ENCODE data around the gene ATAD3B.
"Not testable (repeated sequence)": the region's sequence is repeated elsewhere in the genome, so short reads cannot be mapped to it uniquely, and the experiment has no call there.

ATAD3B gene

DNA sequence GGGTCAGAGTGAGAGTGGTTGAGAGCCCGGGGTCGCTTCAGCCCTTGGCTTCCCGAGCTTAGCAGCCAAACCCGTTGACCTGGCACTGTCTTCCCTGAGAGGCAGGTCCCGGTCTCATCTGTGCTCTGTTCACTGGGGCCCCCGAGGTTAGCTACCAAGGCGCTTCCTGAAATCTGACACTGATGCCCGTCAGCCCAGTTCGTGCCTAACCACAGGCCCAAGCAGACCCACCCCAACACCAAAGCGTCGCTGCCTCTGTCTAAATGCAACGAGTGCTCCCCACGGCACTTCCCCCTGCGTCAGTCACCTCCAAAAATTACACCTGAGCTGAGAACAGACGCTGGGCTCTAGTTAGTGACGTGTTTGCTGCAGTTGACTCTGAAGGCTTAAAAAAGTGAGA lies 42.8 kb downstream of the ATAD3B start:
- not testable (repeated sequence) for DNase-seq

DNA sequence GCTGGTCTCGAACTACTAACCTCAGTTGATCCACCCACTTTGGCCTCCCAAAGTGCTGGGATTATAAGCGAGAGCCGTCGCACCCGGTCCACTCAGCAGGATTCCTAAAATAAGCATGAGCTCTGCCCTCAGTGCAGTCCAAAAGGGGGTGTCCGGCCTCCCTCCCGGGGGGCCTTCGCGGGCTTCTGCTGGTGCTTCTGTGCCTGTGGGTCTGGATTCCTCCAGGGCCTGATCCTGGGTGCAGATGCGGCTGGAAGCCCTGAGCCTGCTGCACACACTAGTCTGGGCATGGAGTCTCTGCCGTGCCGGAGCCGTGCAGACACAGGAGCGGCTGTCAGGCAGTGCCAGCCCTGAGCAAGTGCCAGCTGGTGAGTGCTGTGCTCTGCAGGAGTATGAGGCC lies 45.4 kb downstream of the ATAD3B start:
- DNase-seq, result not testable (repeated sequence)

DNA sequence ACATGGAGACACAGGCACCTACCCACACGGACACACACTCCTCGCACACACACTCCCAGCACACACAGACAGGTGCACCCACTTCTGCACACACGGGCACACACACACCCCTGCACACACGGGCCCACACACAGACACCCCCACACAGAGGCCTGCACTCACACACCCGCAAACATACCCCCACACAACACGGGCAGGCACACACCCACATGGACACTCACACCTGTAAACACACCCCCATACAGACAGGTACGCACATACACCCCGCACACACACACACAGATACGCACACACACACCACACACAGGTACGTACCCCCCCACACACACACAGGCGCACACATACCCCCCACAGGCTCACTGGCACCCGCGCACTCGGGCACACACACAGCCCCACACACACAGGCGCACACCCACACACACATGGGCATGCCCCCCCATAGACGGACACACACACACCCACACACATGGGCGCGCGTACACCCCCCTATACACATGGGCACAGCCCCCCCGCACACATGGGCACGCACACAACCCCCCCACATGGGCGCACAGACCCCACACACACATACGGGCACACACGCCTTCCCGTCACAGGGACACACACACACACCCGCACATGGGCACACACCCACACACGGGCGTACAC lies 46.5 kb downstream of the ATAD3B start:
- no peak for DNase-seq

DNA sequence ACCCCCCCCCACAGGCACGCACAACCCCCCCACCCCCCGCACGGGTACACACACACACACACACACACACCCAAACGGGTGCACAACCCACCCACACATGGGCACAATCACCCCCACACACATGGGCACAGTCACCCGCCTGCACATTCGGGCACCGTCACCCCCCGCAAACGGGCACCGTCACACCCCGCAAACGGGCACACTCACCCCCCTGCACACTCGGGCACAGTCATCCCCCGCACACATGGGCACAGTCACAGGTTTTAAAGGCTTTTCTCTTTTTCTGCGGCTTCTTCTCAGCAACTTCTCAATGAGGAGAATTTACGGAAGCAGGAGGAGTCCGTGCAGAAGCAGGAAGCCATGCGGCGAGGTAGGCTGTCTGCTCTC lies 47.0 kb downstream of the ATAD3B start:
- not testable (repeated sequence) for DNase-seq

DNA sequence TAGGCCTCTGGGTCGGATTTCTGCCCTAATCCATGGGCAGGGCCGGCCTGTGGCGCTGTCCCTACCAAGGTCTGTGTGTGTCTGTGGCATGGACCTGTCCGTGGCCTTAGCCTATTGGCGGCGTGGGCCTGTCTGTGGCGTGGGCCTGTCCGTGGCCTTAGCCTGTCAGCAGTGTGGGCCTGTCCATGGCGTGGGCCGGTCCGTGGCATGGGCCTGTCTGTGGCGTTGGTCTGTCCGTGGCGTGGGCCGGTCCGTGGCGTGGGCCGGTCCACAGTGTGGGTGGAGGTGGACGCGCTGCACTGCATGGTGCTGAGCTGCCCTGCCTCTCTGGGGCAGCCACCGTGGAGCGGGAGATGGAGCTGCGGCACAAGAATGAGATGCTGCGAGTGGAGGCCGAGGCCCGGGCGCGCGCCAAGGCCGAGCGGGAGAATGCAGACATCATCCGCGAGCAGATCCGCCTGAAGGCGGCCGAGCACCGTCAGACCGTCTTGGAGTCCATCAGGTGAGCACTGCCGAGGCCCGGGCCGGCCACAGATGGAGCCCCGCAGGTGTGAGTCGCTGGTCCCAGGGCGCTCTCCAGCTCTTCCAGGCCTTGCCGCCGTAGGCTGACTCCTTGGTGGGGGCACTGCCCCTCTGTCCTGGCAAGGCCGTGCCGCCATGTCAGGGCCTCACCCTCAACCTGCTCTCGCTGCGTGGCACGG lies 48.4 kb downstream of the ATAD3B start:
- not testable (repeated sequence) for DNase-seq

DNA sequence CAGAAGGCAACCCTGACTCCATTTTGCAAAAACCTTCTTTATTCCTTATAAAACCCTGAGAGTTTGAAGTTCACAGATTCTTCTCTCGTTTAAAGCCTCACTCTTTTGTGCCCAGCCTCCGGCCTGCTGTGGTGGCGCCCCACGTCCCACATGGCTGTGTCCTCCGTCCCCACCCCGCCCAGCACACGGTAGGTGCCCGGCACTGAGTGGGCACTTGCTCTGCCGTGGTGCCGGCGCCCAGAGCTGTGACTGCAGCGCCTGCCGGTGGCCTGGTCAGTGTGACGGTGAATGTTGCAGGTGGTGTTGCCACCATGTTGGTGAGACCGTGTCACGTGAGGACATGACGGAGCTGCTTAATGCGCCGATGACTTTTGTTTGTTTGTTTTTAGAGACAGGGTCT lies 49.8 kb downstream of the ATAD3B start:
- no peak for DNase-seq

DNA sequence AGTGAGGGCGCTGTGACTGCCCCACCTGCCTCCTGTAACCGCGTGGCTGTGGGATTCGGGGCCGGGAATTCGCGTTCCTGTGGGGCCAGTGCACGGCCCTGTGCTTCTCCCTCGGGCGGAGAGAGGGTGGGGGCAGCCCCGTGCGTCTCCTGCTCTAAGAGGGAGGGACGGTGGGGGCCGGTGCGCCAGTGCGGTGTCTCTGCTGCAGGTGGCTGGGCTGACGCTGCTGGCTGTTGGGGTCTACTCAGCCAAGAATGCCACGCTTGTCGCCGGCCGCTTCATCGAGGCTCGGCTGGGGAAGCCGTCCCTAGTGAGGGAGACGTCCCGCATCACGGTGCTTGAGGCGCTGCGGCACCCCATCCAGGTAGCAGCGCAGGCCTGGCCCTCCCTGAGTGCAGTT lies 51.0 kb downstream of the ATAD3B start:
- DNase-seq, result not testable (repeated sequence)

DNA sequence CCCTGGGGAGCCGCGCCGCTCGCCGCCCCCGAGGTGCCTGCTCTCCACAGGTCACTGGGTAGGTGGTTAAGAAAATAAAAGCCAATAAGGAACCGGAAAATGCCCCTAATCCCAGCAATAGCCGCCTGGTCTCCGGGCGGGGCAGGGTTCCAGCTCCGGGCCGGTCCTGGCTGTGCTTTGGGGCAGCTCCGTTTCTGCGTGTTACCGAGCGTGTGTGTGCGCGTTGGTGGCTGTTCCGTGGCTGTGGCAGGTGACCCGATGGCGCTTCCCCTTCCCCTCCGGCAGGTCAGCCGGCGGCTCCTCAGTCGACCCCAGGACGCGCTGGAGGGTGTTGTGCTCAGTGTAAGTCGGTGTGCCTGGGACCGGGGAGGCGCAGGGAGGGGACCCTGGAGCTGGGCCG lies 51.7 kb downstream of the ATAD3B start:
- not testable (repeated sequence) for DNase-seq

DNA sequence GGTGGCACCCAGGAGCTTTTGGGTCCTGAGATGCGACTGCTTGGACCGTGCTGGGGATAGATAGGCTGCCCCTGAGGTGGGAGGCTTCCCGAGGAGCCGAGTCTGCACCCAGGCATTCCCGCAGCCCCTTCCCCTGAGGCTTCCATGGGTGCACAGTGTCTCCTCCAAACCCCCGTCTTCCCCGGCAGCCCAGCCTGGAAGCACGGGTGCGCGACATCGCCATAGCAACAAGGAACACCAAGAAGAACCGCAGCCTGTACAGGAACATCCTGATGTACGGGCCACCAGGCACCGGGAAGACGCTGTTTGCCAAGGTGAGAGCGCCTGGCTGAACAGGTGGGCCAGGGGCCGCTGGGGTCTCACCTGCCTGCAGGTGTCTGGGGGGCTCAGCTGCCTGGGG lies 52.1 kb downstream of the ATAD3B start:
- DNase-seq, result not testable (repeated sequence)

DNA sequence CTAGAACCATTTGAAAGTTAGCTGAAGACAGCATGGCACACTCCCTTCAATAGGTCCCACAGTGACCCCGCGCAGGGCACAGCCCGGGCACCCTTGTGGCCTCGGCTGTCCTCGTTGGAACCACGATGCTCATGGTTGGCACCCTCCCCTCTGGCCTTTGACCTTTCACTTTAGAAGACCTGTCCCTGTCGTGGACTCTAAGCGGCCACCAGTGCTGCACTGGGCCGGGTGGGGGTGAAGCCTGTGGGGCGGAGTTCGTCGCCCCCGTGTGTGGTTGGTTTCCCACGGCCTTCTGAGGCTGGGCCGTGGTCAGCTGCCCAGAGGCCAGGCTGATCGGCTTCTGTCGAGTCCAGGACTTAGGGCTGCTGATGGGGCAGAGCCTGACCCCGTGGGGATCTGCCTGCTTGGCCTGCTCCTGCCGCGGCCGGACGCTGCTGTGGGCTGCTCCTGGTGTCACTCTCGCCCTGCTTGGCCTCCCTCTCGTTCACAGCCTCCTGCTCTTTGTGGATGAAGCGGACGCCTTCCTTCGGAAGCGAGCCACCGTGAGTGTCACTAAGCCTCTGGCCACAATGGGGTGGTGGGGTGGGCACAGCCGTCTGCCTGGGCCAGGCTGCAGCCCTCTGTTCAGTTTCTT lies 53.3 kb downstream of the ATAD3B start:
- not testable (repeated sequence) for DNase-seq

DNA sequence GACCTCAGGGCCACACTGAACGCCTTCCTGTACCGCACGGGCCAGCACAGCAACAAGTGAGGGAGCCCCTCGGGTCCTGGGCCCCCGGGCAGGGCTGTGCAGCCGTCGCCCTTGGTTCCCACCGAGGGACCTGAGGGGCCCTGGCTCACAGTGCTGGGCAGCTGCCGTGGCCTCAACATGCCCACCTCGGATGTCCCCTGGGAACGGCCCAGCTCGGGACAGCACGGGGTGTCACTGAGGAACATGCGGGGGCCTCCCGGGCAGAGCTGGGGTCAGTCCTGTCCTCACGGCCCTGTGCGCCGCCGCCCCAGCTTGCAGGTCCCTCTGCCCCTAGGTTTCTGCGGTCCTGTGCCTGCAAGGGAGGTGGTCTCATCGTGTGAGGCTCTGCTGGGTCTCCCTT lies 54.9 kb downstream of the ATAD3B start:
- not testable (repeated sequence) for DNase-seq

DNA sequence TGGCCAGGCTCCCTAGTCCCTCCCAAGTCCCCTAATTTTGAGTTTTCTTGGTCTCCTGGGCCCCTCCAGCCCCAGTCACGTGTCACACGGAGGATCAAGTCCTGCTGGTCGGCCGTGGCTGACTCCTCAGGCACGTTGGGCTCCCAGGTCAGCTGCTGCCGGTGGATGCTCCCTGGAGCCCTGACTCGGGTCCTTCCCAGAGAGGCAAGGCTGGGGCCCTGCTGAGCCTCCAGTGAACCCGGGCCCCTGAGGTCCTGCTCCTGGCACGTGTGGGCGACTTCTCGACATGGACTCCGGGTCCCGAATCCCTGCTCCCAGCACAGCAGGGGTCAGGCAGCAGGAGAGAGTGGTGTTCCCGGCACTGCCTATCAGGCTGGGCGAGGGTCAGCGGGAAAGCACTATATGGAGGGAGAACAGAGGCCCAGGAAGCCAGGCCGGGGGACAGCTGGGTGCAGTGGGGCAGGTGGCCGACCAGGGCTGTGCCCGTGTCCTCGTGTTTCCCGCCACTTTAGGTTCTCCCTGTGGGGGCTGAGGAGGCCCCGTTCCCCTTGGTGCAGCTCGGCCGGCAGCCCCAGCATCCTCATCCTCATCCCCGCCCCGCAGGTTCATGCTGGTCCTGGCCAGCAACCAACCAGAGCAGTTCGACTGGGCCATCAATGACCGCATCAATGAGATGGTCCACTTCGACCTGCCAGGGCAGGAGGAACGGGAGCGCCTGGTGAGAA lies 55.7 kb downstream of the ATAD3B start:
- DNase-seq, result no peak

DNA sequence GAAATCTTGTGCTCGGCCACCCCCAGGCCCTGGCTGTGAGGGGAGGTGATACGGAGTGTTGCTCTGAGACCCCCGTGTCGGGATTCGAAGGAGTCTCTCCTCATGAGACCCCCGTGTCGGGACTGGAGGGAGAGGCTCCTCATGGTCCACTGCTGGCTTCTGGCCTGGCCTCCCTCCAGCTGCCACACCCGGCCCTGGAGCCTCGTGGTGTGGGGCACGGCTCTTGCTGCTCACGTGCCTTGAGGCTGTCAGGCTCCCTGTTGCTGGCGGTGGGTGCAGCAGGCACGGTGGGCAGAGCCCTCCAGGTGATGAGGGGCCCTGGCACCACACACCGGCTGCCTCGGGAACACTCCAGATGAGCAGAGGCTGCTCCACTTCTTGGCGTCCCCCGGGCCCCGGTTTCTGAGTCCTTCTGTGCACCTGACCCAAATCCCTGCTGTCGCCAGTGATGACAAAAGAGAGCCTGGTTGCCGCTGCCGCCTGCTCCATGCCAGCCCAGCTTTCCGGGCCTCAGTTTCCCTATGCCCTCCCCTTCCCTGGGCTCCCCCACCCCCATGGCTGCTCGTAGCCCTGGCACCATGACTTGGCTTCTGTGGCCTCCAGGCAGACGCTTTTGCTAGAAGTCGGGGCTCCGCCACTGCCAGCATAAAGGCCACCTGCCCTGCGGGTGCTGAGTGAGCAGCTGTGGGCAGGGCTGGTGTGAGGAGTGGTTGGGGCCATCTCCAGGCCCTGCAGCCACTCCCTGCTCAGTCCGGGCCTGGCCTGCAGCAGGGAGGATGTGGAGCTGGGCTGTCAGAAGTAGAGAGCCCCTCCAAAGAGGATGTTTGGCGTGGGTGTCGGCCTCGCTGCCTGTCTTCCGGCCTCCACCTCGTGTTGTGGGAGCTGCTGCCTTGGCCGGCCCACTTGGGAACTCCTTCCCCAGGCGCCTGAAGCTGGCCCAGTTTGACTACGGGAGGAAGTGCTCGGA lies 57.0 kb downstream of the ATAD3B start:
- no peak for DNase-seq

DNA sequence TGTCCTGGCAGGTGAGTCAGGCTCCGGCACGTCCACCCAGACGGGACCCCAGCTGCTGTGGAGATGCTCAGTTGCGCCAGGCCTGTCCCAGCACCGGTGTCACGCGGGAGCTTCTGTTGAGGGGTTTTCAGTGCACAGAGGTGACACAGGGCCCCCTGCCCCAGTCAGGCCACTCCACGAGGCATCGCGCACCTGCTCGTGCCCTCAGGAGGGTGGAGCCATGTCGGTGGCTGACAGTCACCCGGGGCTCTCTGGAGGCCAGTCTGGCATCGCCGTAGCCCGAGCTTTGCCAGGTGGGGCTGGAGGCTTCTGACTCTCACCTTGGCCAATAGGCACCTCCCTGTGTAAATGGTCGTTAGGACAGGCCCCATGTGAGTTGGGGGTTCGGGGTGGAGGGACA lies 57.8 kb downstream of the ATAD3B start:
- no peak for DNase-seq

DNA sequence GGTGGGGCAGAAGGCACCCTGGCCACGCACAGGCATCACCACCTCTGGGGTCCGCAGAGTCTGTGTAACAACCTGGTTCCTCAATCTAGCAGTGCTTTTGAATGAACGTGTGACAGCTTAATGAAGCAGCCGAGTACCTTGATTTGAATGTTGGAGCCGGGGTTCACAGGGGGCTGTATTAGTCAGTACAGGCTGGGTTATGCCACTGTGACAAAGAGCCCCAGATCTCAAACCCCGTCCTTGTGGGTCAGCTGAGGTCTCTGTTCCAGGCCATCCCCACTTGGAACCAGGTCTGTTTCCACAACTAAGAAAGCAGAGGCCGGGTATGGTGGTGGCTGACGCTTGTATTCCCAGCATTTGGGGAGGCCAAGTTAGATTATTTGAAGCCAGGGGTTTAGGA lies 58.4 kb downstream of the ATAD3B start:
- no peak for DNase-seq

DNA sequence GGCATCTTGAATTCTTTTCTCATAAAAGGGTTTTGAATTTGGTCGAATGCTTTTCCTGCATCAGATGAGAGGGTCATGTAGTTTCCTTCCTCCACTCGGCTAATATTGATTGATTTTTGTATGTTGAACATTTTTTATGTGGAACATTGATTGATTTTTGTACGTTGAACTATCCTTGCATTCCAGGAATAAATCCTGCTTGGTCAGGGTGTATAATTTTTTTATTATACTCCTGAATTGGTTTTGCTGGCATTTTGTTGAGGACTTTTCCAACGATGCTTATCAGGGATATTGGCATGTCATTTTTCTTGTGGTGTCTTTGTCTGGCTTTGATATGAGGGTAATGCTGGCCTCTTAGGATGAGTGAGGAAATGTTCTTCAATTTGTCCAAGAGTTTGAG lies 60.4 kb downstream of the ATAD3B start:
- DNase-seq, result no peak

DNA sequence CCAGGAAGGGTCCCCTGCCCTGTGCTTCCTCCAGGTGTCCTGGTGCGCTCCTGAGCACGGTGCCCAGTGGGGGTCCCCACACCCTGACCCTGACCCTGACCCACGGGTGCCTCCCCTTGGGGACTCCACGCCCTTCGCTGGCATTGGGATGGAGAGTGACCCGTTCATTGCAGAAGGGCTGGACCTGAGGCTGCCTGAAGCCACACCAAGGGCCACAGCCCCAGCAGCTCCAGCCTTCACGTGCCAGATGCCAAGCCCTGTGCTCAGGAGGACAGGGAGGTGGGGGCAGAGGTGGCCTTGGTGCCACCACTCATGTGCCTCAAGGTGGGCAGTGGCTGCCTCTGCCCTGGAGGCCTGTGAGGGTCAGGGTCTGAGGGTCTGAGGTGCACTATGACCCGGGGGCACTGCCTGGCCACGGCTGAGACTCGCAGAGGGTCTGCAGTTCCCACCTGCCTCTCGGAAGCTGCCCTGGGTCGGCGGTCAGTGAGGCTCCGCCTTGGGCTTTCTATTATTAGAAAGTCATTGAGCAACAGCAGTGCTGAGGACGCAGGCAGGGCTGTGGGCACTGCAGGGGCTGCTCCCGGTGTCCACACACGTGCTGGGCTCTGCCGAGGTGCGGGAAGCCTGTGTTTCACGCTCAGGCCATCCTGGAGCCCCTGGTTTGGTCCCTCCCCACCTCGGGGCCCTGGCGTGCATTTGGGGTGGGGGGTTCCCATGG lies 61.8 kb downstream of the ATAD3B start:
- DNase-seq, result not testable (repeated sequence)

DNA sequence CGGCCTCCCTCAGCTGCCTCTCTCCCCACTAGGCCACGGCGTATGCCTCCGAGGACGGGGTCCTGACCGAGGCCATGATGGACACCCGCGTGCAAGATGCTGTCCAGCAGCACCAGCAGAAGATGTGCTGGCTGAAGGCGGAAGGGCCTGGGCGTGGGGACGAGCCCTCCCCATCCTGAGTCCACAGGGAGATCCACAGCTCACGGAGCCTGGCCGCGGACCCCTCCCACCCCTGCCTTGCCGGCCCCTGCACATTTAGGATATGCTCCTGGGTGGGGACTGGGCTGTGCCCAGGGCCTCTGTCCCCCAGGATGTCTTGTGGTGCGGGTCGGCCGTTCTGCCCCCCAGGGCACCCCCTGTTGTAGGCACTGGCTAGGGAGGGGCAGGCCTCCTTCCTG lies 62.3 kb downstream of the ATAD3B start:
- not testable (repeated sequence) for DNase-seq

DNA sequence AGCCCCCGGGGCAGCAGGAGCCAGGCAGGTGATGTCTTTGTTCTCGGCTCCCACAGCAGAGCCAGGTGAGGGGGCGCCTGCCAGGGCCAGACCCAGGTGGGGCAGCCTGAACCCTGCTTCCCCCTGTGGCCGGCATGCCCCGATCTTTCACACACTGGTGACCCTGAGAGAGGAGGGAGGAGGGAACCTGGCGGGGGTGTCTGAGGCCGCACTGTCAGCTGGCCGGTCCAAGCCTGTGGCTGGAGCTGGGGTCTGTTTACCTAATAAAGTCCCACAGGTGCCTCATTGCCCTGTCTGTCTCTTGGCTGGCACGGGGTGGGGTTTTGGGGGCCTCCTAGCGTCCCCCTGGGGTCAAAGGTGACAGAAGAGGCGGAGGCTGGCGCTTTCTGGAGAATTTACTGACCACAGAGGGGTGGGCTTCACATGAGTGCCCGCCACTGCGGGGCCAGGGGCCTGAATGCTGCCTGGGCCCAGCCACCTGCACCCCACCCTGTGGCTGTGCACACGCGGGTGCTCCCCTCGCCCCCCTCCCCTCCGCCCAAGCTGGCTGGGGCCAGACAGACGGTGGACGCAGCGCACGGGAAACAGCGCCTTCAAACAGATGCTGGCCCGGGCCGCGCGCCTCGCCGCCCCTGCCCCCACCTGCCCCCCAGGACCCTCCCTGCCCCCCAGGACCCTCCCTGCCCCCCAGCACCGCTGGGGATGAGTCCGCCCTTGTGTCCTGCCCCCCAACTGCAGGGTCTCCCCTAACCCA lies 63.0 kb downstream of the ATAD3B start:
- DNase-seq, result no peak

DNA sequence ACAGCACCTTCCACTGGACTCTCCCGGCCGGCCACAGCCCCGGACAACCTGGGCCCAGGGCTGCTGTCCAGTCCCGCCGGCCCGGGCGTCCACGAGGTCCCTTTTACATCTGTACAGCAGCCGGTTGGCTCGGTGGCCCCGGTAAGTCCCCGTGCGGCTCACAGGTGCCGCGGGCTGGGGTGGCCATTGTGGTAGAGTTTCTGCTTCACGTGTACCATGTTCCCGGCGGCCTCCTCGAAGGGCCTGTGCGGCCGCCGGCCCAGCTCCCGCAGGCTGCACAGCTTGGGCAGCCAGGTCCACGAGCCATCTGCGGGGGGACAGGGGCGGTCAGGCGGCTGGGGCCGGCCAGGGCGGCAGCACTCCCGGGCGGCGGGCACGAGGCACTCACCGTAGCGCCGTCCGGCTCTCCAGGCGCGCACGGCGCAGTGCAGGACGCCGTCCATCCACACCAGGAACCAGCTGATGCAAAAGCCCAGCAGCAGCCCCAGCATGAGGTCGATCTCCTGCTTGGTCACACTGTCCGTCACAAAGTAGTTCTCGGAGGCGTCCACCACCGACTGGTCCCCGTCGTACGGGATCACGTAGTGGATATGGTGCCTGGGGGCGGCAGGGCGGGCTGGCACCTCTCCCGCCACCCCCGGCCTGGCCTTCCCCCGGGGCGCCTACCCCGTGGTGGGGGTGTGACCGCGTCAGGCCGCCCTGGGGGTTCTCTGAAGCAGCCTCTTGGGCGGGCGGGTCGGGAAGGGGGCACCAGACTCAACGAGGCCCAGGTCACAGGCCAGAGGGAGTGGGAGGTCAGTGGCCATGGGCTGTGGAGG lies 63.8 kb downstream of the ATAD3B start:
- no peak for DNase-seq

Data from activated CD4-positive, alpha-beta T cell treated with anti-CD3 and anti-CD28 coated beads for 48 hours (primary cell).